UCSD-AML1 (cell line): ENCODE results near the gene TLR5.
A peak's percentile ranks its signal among the peaks of the same experiment; 100 is the strongest.

ENCODE experiments used
- DNase-seq: peaks from one replicate; lab custom pipeline; 2025; ENCODE audit not compliant: unreplicated experiment; lab: John Stamatoyannopoulos, UW

The TLR5 gene

GRCh38 chr1:223110952-223111351 lies 32.1 kb downstream of the TLR5 start:
- no peak for DNase-seq

DNA sequence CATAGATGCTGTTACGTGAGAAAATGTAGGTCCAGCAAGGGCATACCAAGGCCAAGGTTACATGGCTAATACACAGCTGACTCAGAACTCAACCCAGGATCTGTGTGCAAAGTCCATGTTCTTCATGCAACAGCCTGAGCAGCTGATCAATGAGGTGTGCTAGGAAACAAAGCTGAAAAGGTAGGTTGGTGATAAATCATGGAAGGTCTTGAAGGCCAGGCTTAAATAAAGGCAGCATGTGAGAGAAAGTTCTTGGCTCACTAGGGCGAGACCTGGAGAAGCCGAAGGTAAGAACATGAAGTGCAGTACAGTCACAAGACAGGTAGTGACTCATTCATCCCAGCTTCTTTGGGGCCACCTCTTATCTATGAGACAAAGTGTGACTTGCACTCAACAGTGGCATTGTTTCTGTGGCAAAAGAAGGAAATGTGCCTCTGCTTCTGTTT lies 33.4 kb downstream of the TLR5 start:
- no peak for DNase-seq

GRCh38 chr1:223106856-223107255 lies 36.2 kb downstream of the TLR5 start:
- DNase-seq: no peak

DNA sequence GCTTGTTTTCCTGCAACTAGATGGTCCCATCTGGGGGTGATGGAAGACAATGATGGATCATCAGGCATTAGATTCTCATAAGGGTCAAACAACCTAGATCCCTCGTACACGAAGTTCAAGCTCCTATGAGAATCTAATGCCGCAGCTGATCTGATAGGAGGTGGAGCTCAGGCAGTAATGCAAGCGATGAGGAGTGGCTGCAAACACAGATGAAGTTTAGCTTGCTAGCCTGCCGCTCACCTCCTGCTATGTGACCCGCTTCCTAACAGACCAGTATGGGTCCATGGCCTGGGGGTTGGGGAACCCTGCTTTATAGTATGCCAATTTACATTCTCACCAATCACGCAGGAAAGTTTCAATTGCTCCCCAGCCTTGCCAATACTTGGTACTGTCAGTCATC lies 37.5 kb downstream of the TLR5 start:
- DNase-seq: no peak

GRCh38 chr1:223102797-223103533 lies 40.1 kb downstream of the TLR5 start:
- no peak for DNase-seq

- no peak for DNase-seq
Measured at GRCh38 chr1:223097713-223098112, 45.3 kb downstream of the TLR5 start.

GRCh38 chr1:223095870-223096269 lies 47.2 kb downstream of the TLR5 start:
- DNase-seq: no peak

GRCh38 chr1:223091896-223092295 lies 51.2 kb downstream of the TLR5 start:
- no peak for DNase-seq

DNA sequence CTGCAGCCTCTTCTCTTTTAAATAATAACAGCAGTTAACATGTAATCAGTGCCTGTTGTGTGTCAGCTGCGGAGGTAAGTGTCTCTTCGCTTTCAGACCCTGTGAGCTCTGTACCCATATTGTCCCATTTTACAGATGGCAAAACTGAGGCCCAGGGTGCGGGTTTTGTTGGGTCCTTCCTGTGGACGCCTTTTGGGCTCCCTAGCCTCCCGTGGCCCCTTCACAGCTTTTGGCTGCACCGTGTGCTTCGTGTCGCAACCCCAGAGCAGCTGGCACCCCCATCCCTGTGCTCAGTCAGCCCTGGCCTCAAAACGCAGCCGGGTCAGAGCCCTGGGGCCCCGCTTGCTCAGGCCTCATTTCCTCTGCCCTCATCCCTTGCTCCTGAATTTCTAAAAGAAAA lies 53.8 kb downstream of the TLR5 start:
- no peak for DNase-seq

GRCh38 chr1:223088713-223089240 lies 54.3 kb downstream of the TLR5 start:
- DNase-seq: no peak

GRCh38 chr1:223087291-223088255 lies 55.5 kb downstream of the TLR5 start:
- DNase-seq: no peak

DNA sequence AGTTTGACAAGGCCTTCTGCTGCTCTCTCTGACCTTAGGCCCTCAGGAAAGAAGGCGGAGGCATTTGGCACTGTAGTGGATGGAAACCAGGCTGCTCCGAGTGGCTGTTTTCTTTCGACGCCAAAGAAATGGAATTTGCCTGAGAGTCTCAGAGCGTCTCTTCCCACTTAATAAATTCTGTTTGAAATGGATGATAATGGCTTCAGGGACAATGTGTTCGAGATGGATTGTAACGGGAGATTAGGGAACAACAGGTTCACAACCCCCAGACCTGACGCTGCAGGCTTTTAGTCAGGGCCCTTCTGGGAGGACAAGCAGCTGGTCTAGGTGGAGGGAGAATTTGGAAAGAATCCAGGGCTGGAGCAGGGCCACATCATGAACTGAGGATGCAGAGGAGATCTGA lies 58.6 kb downstream of the TLR5 start:
- DNase-seq: no peak

DNA sequence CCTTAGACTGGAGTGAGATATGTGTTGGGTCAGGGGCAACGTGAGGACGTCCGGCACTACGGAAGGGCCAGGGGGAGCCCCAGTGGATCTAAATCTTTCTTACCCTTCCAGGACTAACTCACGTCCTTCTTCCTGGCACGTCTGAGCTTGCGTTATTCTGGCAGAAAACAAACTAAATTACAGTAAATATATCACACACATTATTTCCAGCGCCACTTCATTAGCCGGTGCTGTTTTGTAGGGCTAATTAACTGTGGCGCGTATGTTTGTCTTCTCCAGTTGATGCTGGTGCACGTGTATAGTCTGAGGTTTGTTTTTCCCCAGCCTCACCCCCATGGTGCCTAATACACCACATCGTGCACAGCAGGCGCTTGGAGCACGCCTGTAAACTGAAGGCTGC lies 59.2 kb downstream of the TLR5 start:
- no peak for DNase-seq

DNA sequence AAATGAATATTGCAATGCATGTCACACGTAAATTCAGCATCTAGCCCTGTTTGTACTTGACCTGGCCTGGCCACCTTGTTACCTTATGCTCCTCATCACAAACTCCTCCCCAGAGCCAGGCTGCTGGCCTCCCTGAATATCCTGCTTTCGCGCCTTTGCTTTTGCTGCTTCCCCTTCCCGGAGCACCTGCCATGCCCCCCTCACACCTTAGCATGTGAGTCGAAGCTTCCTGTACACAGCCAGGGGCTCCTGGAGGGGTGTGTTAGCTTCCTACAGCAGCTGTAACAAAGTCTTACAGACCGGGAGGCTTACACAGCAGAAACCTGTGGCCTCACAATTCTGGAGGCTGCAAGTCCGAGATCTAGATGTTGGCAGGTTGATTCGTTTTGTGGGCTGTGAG lies 60.1 kb downstream of the TLR5 start:
- no peak for DNase-seq

GRCh38 chr1:223081181-223081994 lies 61.7 kb downstream of the TLR5 start:
- peak; percentile 77 for DNase-seq

- DNase-seq: no peak
Measured at GRCh38 chr1:223079498-223079897, 63.5 kb downstream of the TLR5 start.

DNA sequence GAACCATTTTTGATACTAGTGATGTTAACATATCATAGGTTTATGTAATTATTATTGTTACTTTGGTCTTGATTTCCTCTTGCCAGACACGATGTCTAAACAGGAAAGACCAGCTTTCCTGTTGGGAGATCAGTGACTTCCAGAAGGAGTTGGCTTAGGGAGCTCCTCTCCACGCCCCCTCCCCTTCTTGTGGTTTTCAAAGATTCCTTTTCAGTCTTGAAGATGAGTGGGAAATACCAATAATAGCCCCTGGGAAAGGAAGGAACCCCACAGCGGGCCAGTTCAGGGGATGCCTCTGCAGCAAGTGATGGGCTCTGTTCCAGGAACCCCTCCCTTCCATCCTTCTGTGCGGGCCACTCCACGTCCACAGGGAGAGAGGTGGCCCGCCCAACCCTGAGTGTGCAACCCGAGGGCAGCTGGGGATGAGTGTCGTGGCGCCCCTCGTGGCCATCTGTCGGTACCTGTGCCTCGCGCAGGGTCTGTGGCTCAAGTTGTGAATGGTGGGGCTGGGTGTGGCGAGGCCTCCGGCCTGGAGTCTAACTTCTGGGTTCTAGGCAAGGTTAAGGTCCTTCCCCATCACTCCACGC lies 65.7 kb downstream of the TLR5 start:
- DNase-seq: no peak

DNA sequence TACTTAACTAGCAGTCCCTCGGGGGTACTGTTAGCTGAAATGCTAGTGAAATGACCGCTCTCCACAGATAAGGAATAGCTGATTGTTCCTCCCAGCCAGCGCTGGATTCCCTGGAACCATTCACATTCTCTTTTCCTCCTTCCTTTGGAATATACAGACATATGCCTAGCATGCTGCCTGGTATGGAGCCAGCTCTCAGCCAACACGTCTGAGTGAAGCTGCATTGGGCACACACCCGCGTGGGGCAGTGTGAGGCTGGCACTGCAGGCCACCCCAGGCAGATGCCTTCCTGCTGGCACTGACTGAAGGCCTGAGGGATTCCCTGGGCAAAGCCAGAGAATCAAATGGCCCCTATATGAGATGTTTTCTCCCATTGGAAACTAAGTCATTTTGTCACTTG lies 66.7 kb downstream of the TLR5 start:
- DNase-seq: no peak

GRCh38 chr1:223075834-223076233 lies 67.2 kb downstream of the TLR5 start:
- no peak for DNase-seq

- no peak for DNase-seq
Measured at GRCh38 chr1:223074445-223075300, 68.4 kb downstream of the TLR5 start.
